Pancreas (tissue), 10 donors: ENCODE results near the gene EWSR1. TPM values are rescaled to one million over a fixed set of nuclear protein-coding genes. Genes with fewer than 3 reads are reported as not detected.

Experiments used
- ATAC-seq, 4 donors: fragments of 200-7000 bp; cut with Tn5 transposase; one replicate each; pipeline versions ENCODE4 v1.8.0 to v1.9.1; 2020; ENCODE audit warnings: mild to moderate bottlenecking in 4 of 4, moderate library complexity in 4 of 4
- DNase-seq, 6 donors: peaks; one replicate each; pipeline ENCODE4 v3.0.0-alpha.2; 2020
- FAIRE-seq: peaks from 2 replicates; lab custom pipeline; 2012; peaks lifted over from hg19 to GRCh38; lab: Jason Lieb, UNC
- H3K27ac ChIP-seq, 4 donors: fragments of 200-600 bp; sonication (generic); 1 replicate in 3 of 4; 2 replicates in 1 of 4; pipeline versions ENCODE4 v1.5.0 to v1.8.0; 2020
- H3K27me3 ChIP-seq, 4 donors: fragments of 200-600 bp; one replicate each; pipeline ENCODE4 v1.8.0; 2021
- H3K36me3 ChIP-seq, 3 donors: fragments of 200-600 bp; sonication (generic) in 1 of 3; one replicate each; pipeline versions ENCODE4 v1.5.0 to v1.8.0; 2020 to 2021
- H3K4me1 ChIP-seq, 3 donors: fragments of 200-600 bp; one replicate each; pipeline ENCODE4 v1.8.0; 2021
- H3K4me3 ChIP-seq, 4 donors: fragments of 200-600 bp; sonication (generic) in 2 of 4; one replicate each; pipeline versions ENCODE4 v1.5.0 to v1.8.0; 2020 to 2021
- H3K9me3 ChIP-seq, 4 donors: fragments of 200-600 bp; one replicate each; pipeline ENCODE4 v1.8.0; 2021
- WGBS, 2 donors: extraction: QIAGEN DNeasy Blood & Tissue Kit; methylation state at CpG; one replicate each; pipeline ENCODE4 v1.1.7; 2013; 5-methylcytosine and 5-hydroxymethylcytosine counted together
- intact Hi-C, 3 donors: fragments of 100-400 bp; cut with DNase I; formaldehyde crosslinking; loops; one replicate each; pipeline versions ENCODE4 v1.11.1 to v1.14.2; 2022
- polyA plus RNA-seq, 2 donors: library from polyadenylated mRNA; stranded (reverse); fragments of 200-250 nt; gene quantifications; one replicate each; pipeline ENCODE4 v1.2.3, GENCODE V29; 2013
- total RNA-seq, 6 donors: library from RNA; stranded (reverse); fragmentation: NEBNext Ultra II Directional in 4 of 6; extraction: Animal tissue kit (Norgen Biotek cat#: 25700) in 4 of 6; gene quantifications; one replicate each; pipeline versions ENCODE4 v1.2.1 to v1.2.4, GENCODE V29; 2021 to 2023
- TF ChIP-seq, protein P1 (sequence below), 4 donors: fragments of 200-600 bp; sonication (generic) in 3 of 4; IDR thresholded peaks; one replicate each; pipeline versions ENCODE4 v1.5.0 to v1.8.0; 2021; ENCODE audit warnings: antibody characterized with exemption in 4 of 4
- donor health status: healthy with polysubstance abuse.
- donor health status: DM: no; HTN: no; CAD: no; lungs with moderate emphysema.
- donor health status: DM: no; HTN: no; CAD: no.
- donor health status: control.
- donor health status: control.
- donor health status: Bipolar disorder and iron deficiency.
- donor health status: DM: yes; HTN: yes; CAD: no.
- donor health status: DM: no; HTN: no; CAD: no.
- donor health status: DM: no; HTN: no; CAD: no.
- donor health status: DM: yes; HTN: yes; CAD: no.

Gene EWSR1
- total and polyA plus RNA-seq, 8 donors = 49.2 to 257 (median 101) TPM

- TF ChIP-seq, protein P1, sequence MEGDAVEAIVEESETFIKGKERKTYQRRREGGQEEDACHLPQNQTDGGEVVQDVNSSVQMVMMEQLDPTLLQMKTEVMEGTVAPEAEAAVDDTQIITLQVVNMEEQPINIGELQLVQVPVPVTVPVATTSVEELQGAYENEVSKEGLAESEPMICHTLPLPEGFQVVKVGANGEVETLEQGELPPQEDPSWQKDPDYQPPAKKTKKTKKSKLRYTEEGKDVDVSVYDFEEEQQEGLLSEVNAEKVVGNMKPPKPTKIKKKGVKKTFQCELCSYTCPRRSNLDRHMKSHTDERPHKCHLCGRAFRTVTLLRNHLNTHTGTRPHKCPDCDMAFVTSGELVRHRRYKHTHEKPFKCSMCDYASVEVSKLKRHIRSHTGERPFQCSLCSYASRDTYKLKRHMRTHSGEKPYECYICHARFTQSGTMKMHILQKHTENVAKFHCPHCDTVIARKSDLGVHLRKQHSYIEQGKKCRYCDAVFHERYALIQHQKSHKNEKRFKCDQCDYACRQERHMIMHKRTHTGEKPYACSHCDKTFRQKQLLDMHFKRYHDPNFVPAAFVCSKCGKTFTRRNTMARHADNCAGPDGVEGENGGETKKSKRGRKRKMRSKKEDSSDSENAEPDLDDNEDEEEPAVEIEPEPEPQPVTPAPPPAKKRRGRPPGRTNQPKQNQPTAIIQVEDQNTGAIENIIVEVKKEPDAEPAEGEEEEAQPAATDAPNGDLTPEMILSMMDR (IDR thresholded peaks at IDR 0.05) = no peak
- no peaks in the 10 kb centered on the region for H3K9me3 ChIP-seq
- ATAC-seq = no peak
- H3K4me3 ChIP-seq = no peak overlapping the region
- no peak for FAIRE-seq
- intact Hi-C loops = no loop called here
- DNase-seq = no peak
- no peak overlapping the region for H3K27ac ChIP-seq
- 79 to 81% methylated on average over 4 of the region's 4 CpGs for WGBS, 2 donors
- H3K36me3 ChIP-seq = peaks cover 22 to 56% (median 46%) of the 10 kb centered on the region in 3 donors
- H3K27me3 ChIP-seq = no peaks in the 10 kb centered on the region
- H3K4me1 ChIP-seq = peaks cover 0 to 9% (median 3%) of the 10 kb centered on the region in 3 donors
Measured at GRCh38 chr22:29300467-29300806, 32.4 kb downstream of the EWSR1 start.

DNA sequence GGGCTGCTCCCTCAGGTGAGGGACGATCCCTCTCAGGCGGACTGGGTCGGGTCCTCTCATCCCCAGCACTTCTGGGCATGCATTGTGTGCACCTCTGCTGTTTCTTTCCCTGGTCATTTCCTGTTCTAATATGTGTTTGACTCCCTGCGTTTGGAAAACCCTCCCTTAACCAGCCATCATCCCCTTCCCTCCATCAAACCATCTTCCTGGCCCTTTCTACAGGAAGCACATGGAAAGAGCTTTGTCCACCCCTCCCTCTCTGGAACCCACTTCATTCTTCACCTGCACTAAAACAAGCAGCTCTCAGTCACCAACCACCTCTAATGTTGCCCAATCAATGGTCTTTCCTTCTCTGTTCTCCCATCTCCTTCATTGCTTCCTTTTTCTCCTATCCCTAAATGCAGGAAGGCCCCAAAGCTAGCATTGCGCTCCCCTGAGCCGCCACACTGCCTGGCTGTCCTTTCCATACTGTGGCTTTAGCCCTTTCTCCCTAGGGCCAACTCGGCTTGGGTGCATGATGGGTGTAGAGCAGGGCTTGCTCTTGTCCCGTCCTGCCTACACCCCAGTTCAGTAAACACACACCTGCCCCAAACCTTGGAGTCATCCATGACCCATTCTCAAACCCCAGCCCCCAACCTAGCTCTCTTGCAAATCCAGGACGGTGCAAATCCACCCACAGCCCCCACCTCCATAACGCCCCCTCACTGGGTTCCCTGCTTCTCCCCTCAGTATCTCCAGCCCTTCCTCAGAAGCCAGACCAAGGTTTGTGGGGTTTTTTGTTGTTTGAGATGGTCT lies 32.9 kb downstream of the EWSR1 start:
- Histone ChIP-seq H3K4me1 (peaks cover 0 to 9% (median 3%) of the 10 kb centered on the region in 3 donors), H3K36me3 (peaks cover 22 to 50% (median 42%) of the 10 kb centered on the region in 3 donors), H3K27me3 (no peaks in the 10 kb centered on the region), H3K9me3 (no peaks in the 10 kb centered on the region), H3K27ac (no peak overlapping the region), H3K4me3 (no peak overlapping the region)
- no peak for FAIRE-seq
- WGBS, 2 donors = 76 to 80% methylated on average over 10 of the region's 10 CpGs
- no peak for ATAC-seq
- DNase-seq = peak in 1 of 6 donors; percentile 22
- TF ChIP-seq, protein P1 (IDR thresholded peaks at IDR 0.05) = no peak
- intact Hi-C loops = no loop called here

DNA sequence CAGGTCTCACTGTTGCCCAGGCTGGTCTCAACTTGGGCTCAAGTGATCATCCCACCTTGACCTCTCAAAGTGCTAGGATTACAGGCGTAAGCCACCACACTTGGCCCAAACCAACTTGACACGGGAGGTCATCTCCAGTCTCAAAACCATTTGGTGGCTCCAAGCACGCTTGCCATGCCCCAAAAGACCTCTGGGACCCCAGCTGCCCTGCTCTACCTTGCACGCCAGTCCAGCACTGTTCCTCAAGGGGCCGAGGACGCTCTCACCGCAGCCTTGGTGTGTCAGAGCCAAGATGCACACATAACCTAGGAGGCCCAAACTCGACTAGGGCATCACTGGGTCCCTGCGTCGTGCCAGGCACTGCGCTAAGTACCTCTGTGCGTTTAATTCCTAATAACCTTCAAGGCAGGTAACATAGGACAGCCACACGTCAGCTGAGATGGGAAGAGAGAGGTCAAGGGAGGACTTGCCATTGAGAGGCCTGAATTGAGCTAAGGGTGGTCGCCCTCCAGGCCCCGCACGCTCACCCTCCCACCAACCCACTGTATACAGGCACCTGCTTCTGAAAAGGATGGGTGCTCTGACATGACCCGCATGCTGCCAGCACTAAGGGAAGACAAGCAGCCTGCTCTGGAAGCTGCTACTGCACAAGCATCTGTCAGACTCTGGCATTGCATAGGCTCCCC lies 33.8 kb downstream of the EWSR1 start:
- Histone ChIP-seq H3K4me3 (no peak overlapping the region), H3K4me1 (peaks cover 0 to 9% (median 3%) of the 10 kb centered on the region in 3 donors), H3K27ac (peak overlapping the region in 3 of 4 donors; percentile 2 to 52 (median 31)), H3K9me3 (no peaks in the 10 kb centered on the region), H3K27me3 (no peaks in the 10 kb centered on the region), H3K36me3 (peaks cover 19 to 42% (median 33%) of the 10 kb centered on the region in 3 donors)
- DNase-seq = peak in 1 of 6 donors; percentile 30
- intact Hi-C loops = no loop called here
- WGBS, 2 donors = 74 to 80% methylated on average over 17 of the region's 17 CpGs
- TF ChIP-seq, protein P1 (IDR thresholded peaks at IDR 0.05) = no peak
- no peak for FAIRE-seq
- ATAC-seq = no peak

DNA sequence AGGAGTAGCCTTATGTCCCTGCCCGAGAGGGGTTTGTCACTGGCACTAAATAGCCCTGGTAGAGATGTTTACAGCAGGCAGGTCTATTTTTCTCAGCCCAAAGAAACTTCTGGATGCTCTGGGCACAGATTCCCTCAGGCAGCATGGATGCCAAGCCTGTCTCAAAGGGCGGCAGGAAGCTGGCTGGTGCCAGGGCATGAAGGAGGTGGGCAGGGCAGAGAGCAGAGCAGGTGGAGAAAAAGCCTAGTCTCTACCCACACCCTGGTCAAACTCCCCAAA lies 34.3 kb downstream of the EWSR1 start:
- TF ChIP-seq, protein P1 (IDR thresholded peaks at IDR 0.05) = no peak
- Histone ChIP-seq H3K4me1 (peaks cover 0 to 9% (median 3%) of the 10 kb centered on the region in 3 donors), H3K4me3 (no peak overlapping the region), H3K36me3 (peaks cover 15 to 37% (median 29%) of the 10 kb centered on the region in 3 donors), H3K27ac (peak overlapping the region; percentile 2 to 52 (median 40)), H3K9me3 (no peaks in the 10 kb centered on the region), H3K27me3 (no peaks in the 10 kb centered on the region)
- ATAC-seq (peak in 1 of 4 donors; percentile 3), DNase-seq (no peak), FAIRE-seq (no peak)
- WGBS, 2 donors = 27 to 36% methylated on average over 2 of the region's 2 CpGs
- intact Hi-C loops = no loop called here
